ENCODE data around the gene HIVEP3.

HIVEP3 gene

DNA sequence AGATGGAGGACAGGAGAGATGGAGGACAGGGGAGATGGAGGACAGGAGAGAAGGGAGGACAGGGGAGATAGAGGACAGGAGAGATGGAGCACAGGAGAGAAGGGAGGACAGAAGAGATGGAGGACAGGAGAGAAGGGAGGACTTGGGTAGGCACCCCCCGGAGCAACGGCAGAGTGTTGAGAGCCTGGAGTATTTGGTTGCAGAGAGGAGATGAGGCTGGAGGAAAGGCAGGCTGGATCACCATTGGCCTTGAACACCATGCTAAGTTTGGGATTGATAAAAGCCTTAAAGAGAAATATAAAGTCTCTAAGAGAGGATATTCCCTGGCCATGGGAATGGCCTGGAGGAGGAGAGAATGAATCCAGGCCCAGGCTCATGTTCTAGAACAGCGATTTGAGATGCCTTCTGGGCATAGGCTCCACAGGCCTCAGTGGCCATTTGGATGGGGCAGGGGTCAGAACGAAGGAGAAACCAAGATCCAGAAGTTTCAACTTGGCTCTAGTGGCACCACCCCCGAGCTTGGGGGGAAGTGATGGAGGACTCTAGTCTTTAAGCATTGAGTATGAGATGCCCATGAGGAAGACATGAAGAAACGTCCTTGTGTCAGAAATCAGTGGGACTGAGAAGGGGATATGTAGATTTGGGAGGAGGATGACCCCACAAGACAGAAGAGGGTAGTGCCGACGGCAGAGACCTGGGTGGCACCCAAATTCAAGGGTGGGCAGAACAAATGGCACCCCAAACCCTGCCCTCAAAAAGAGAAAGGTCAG, 386.3 kb downstream of the HIVEP3 start:
- H3K4me3 ChIP-seq (ENCODE audit: low read length) = no peak overlapping the region
- no peak overlapping the region for H2AFZ ChIP-seq (ENCODE audit: low read length)
- DNase-seq = no peak
- H3K9me2 ChIP-seq (replicated peaks; ENCODE audit: insufficient read depth, low read length) = no peaks in the 10 kb centered on the region
- H4K20me1 ChIP-seq (ENCODE audit: insufficient read depth, low read length) = no peaks in the 10 kb centered on the region
- no peak overlapping the region for H3K9ac ChIP-seq (ENCODE audit: low read length)
- no peaks in the 10 kb centered on the region for H3K79me2 ChIP-seq (ENCODE audit: low read length)
- no peak overlapping the region for H3K4me2 ChIP-seq (ENCODE audit: low read depth, low read length)
- H3K9me3 ChIP-seq (replicated peaks; ENCODE audit: insufficient read depth, low read length) = no peaks in the 10 kb centered on the region
- H3K4me1 ChIP-seq (ENCODE audit: low read length) = no peaks in the 10 kb centered on the region
- no peak overlapping the region for H3K27ac ChIP-seq (ENCODE audit: low read length)
- H3K36me3 ChIP-seq (replicated peaks; ENCODE audit: insufficient read depth, low read length) = no peaks in the 10 kb centered on the region
- TF ChIP-seq EZH2 (optimal IDR thresholded peaks at IDR 0.05; ENCODE audit: low read depth, low read length) (no peak), EZH2phosphoT487 (IDR thresholded peaks at IDR 0.05; ENCODE audit: low read length) (no peak)
- TF ChIP-seq, protein P1, sequence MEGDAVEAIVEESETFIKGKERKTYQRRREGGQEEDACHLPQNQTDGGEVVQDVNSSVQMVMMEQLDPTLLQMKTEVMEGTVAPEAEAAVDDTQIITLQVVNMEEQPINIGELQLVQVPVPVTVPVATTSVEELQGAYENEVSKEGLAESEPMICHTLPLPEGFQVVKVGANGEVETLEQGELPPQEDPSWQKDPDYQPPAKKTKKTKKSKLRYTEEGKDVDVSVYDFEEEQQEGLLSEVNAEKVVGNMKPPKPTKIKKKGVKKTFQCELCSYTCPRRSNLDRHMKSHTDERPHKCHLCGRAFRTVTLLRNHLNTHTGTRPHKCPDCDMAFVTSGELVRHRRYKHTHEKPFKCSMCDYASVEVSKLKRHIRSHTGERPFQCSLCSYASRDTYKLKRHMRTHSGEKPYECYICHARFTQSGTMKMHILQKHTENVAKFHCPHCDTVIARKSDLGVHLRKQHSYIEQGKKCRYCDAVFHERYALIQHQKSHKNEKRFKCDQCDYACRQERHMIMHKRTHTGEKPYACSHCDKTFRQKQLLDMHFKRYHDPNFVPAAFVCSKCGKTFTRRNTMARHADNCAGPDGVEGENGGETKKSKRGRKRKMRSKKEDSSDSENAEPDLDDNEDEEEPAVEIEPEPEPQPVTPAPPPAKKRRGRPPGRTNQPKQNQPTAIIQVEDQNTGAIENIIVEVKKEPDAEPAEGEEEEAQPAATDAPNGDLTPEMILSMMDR (IDR thresholded peaks at IDR 0.05; ENCODE audit: low read length) = no peak
- no peaks in the 10 kb centered on the region for H3F3A ChIP-seq (ENCODE audit: insufficient read depth, low read length)
- no peaks in the 10 kb centered on the region for H3K27me3 ChIP-seq (replicated peaks; ENCODE audit: insufficient read depth, low read length)

- Histone ChIP-seq H3K36me3 (replicated peaks; ENCODE audit: insufficient read depth, low read length) (no peaks in the 10 kb centered on the region), H3K4me3 (ENCODE audit: low read length) (no peak overlapping the region), H3K9ac (ENCODE audit: low read length) (no peak overlapping the region), H3K9me2 (replicated peaks; ENCODE audit: insufficient read depth, low read length) (no peaks in the 10 kb centered on the region), H4K20me1 (ENCODE audit: insufficient read depth, low read length) (no peaks in the 10 kb centered on the region), H3K79me2 (ENCODE audit: low read length) (no peaks in the 10 kb centered on the region), H3K4me2 (ENCODE audit: low read depth, low read length) (no peak overlapping the region), H3K9me3 (replicated peaks; ENCODE audit: insufficient read depth, low read length) (no peaks in the 10 kb centered on the region), H3K4me1 (ENCODE audit: low read length) (no peaks in the 10 kb centered on the region), H3K27ac (ENCODE audit: low read length) (no peak overlapping the region), H3F3A (ENCODE audit: insufficient read depth, low read length) (no peaks in the 10 kb centered on the region), H2AFZ (ENCODE audit: low read length) (no peak overlapping the region), H3K27me3 (replicated peaks; ENCODE audit: insufficient read depth, low read length) (no peaks in the 10 kb centered on the region)
- TF ChIP-seq, protein P1 (IDR thresholded peaks at IDR 0.05; ENCODE audit: low read length) = no peak
- TF ChIP-seq EZH2phosphoT487 (IDR thresholded peaks at IDR 0.05; ENCODE audit: low read length) (no peak), EZH2 (optimal IDR thresholded peaks at IDR 0.05; ENCODE audit: low read depth, low read length) (no peak)
- no peak for DNase-seq
These were observed 388.3 kb downstream of the HIVEP3 start for GRCh38 chr1:41530411-41530810.

DNA sequence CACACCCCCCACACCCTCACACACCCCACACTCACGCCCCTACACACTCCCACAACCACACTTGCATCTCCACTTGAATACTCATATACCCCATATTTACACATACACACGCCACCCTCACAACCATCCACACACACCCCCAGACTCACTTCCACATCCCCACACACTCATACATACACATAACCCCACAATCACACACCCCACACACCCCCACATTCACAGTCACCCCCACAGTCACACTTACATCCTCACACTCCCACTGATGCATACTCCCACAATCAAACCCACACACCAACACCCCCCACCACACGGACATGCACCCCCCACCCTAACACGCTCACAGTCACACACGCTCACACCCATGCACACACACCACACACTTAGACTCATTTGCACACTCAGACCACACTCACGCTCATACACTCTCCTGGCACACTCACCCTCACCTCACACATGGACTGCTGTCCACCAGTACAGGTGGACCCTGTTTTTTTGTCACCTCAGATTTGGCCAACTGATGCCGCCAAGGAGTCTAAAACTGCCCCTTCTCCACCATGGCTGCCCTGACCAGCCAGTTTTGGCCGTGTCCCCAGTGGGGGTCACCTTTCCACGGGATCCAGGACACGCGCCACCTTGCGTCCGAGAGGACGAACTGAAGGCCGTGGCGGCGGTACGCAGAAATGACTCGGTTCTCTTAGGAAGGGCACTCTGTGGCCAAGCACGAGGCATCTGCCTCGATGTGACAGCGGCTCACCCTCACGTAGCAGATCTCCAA, 388.9 kb downstream of the HIVEP3 start:
- H3K4me2 ChIP-seq (ENCODE audit: low read depth, low read length) = no peak overlapping the region
- H3K4me1 ChIP-seq (ENCODE audit: low read length) = no peaks in the 10 kb centered on the region
- no peaks in the 10 kb centered on the region for H3K36me3 ChIP-seq (replicated peaks; ENCODE audit: insufficient read depth, low read length)
- H3K27ac ChIP-seq (ENCODE audit: low read length) = no peak overlapping the region
- H3K79me2 ChIP-seq (ENCODE audit: low read length) = no peaks in the 10 kb centered on the region
- H3K9me3 ChIP-seq (replicated peaks; ENCODE audit: insufficient read depth, low read length) = no peaks in the 10 kb centered on the region
- H2AFZ ChIP-seq (ENCODE audit: low read length) = no peak overlapping the region
- no peaks in the 10 kb centered on the region for H3F3A ChIP-seq (ENCODE audit: insufficient read depth, low read length)
- H3K9ac ChIP-seq (ENCODE audit: low read length) = no peak overlapping the region
- H4K20me1 ChIP-seq (ENCODE audit: insufficient read depth, low read length) = no peaks in the 10 kb centered on the region
- no peaks in the 10 kb centered on the region for H3K27me3 ChIP-seq (replicated peaks; ENCODE audit: insufficient read depth, low read length)
- TF ChIP-seq, protein P1 (IDR thresholded peaks at IDR 0.05; ENCODE audit: low read length) = no peak
- TF ChIP-seq EZH2phosphoT487 (IDR thresholded peaks at IDR 0.05; ENCODE audit: low read length) (no peak), EZH2 (optimal IDR thresholded peaks at IDR 0.05; ENCODE audit: low read depth, low read length) (no peak)
- DNase-seq = no peak
- H3K9me2 ChIP-seq (replicated peaks; ENCODE audit: insufficient read depth, low read length) = no peaks in the 10 kb centered on the region
- no peak overlapping the region for H3K4me3 ChIP-seq (ENCODE audit: low read length)
